ENCODE data around the gene GFRA1.
"Not testable (repeated sequence)": the region's sequence is repeated elsewhere in the genome, so short reads cannot be mapped to it uniquely, and the experiment has no call there.

GRCh38 chr10:116165941-116166340, 107.1 kb downstream of the GFRA1 start:
- not testable (repeated sequence) for TF ChIP-seq CTCF (IDR thresholded peaks at IDR 0.05; ENCODE audit: borderline replicate concordance, extremely low read depth, low read length, poor library complexity, severe bottlenecking); EZH2 (IDR thresholded peaks at IDR 0.05; ENCODE audit: borderline replicate concordance, low read depth, low read length, severe bottlenecking)
